Aorta (tissue), 5 donors: ENCODE results near the gene ABCA1. TPM values are rescaled to one million over a fixed set of nuclear protein-coding genes. Genes with fewer than 3 reads are reported as not detected.
"Not testable (repeated sequence)": the region's sequence is repeated elsewhere in the genome, so short reads cannot be mapped to it uniquely, and the experiment has no call there.

Source experiments
- ATAC-seq: fragments of 200-7000 bp; cut with Tn5 transposase; one replicate; pipeline ENCODE4 v1.9.1; 2022; ENCODE audit warnings: moderate library complexity; ENCODE audit not compliant: low FRiP score
- DNase-seq, 2 donors: peaks; one replicate each; pipeline ENCODE4 v3.0.0-alpha.2; 2020
- H3K27ac ChIP-seq, 2 donors: one replicate each; pipeline ENCODE4 v1.5.1; 2013; ENCODE audit warnings: low read length in 2 of 2, mild to moderate bottlenecking in 2 of 2, moderate library complexity in 2 of 2, control low read depth in 1 of 2, inconsistent platforms in 1 of 2, low read depth in 1 of 2
- H3K27me3 ChIP-seq, 2 donors: one replicate each; pipeline ENCODE4 v1.6.1; 2013; ENCODE audit warnings: control low read depth in 1 of 2, low read length in 1 of 2, mild to moderate bottlenecking in 1 of 2, moderate library complexity in 1 of 2; ENCODE audit not compliant: insufficient read depth in 2 of 2, control insufficient read depth in 1 of 2
- H3K36me3 ChIP-seq, 2 donors: one replicate each; pipeline ENCODE4 v1.6.1; 2013; ENCODE audit warnings: control low read depth in 1 of 2, low read length in 1 of 2, mild to moderate bottlenecking in 1 of 2; ENCODE audit not compliant: insufficient read depth in 2 of 2, control insufficient read depth in 1 of 2
- H3K4me1 ChIP-seq, 2 donors: one replicate each; pipeline ENCODE4 v1.6.1; 2013; ENCODE audit warnings: low read length in 2 of 2, control low read depth in 1 of 2, mild to moderate bottlenecking in 1 of 2, moderate library complexity in 1 of 2; ENCODE audit not compliant: insufficient read depth in 2 of 2, control insufficient read depth in 1 of 2
- H3K4me3 ChIP-seq, 2 donors: one replicate each; pipeline ENCODE4 v1.5.1; 2013; ENCODE audit warnings: low read length in 2 of 2, control low read depth in 1 of 2, mild to moderate bottlenecking in 1 of 2
- H3K9me3 ChIP-seq: one replicate; pipeline ENCODE4 v1.6.1; 2013; ENCODE audit warnings: mild to moderate bottlenecking, low read length; ENCODE audit not compliant: control insufficient read depth
- WGBS, 2 donors: extraction: QIAGEN DNeasy Blood & Tissue Kit; methylation state at CpG; one replicate each; pipeline ENCODE4 v1.1.7; 2013; 5-methylcytosine and 5-hydroxymethylcytosine counted together
- intact Hi-C, 2 donors: fragments of 100-400 bp; cut with DNase I; formaldehyde crosslinking; loops; one replicate each; pipeline versions ENCODE4 v1.14.2 to v1.15.0; 2022
- polyA plus RNA-seq, 2 donors: library from polyadenylated mRNA; stranded (reverse); fragments of 200-250 nt; gene quantifications; one replicate each; pipeline ENCODE4 v1.2.3, GENCODE V29; 2013
- total RNA-seq, 2 donors: library from RNA; stranded (reverse); fragmentation: NEBNext Ultra II Directional; extraction: Animal tissue kit (Norgen Biotek cat#: 25700); gene quantifications; one replicate each; pipeline ENCODE4 v1.2.1, GENCODE V29; 2021
- donor health status: healthy with polysubstance abuse.
- donor health status: Bipolar disorder and iron deficiency.
- donor health status: DM: no; HTN: no; CAD: no.
- donor health status: DM: no; HTN: no; CAD: no.
- donor health status: DM: yes; HTN: yes; CAD: no.

ABCA1 gene
- total and polyA plus RNA-seq, 4 donors: 5.4 to 44.7 (median 19.7) TPM

GRCh38 chr9:104776797-104777196 is 151.2 kb downstream of the ABCA1 start:
- WGBS, 2 donors: 9 to 14% methylated on average over 1 of the region's 1 CpG
- peak; percentile 64 for ATAC-seq
- H3K27ac ChIP-seq: no peak overlapping the region

GRCh38 chr9:104775976-104776375 is 152.0 kb downstream of the ABCA1 start:
- Histone ChIP-seq H3K4me1 (peaks cover 0 to 6% of the 10 kb centered on the region in 2 donors), H3K9me3 (no peaks in the 10 kb centered on the region), H3K4me3 (no peak overlapping the region), H3K36me3 (peaks cover 0 to 7% of the 10 kb centered on the region in 2 donors), H3K27ac (no peak overlapping the region), H3K27me3 (no peaks in the 10 kb centered on the region)
- no peak for DNase-seq
- WGBS, 2 donors: 97 to 98% methylated on average over 2 of the region's 2 CpGs
- no peak for ATAC-seq
- intact Hi-C loops: loop anchor here in 1 of 2 donors (10.0 kb wide), 1 partner anchor 149 kb away; the partner anchor contains the start of gene ABCA1

More at GRCh38 chr9:104776797-104777196, 151.2 kb downstream of the ABCA1 start:
- Histone ChIP-seq H3K27me3 (no peaks in the 10 kb centered on the region), H3K36me3 (peaks cover 0 to 7% of the 10 kb centered on the region in 2 donors), H3K9me3 (no peaks in the 10 kb centered on the region), H3K4me3 (no peak overlapping the region), H3K4me1 (peaks cover 0 to 6% of the 10 kb centered on the region in 2 donors)
- intact Hi-C loops: loop anchor here in 1 of 2 donors (10.0 kb wide), 1 partner anchor 148 kb away; the partner anchor contains the start of gene ABCA1
- no peak for DNase-seq

- no peaks in the 10 kb centered on the region for H3K27me3 ChIP-seq
- no peak overlapping the region for H3K4me3 ChIP-seq
- H3K4me1 ChIP-seq: peaks cover 0 to 6% of the 10 kb centered on the region in 2 donors
- H3K27ac ChIP-seq: no peak overlapping the region
- no peak for ATAC-seq
- H3K9me3 ChIP-seq: no peaks in the 10 kb centered on the region
- intact Hi-C loops: loop anchor here in 1 of 2 donors (10.0 kb wide), 1 partner anchor 149 kb away; the partner anchor contains the start of gene ABCA1
- no peak for DNase-seq
- peaks cover 0 to 7% of the 10 kb centered on the region in 2 donors for H3K36me3 ChIP-seq
Observed at GRCh38 chr9:104775574-104775936, 152.4 kb downstream of the ABCA1 start.

GRCh38 chr9:104774831-104775573 is 153.0 kb downstream of the ABCA1 start:
- Histone ChIP-seq H3K4me1 (peaks cover 0 to 6% of the 10 kb centered on the region in 2 donors), H3K9me3 (no peaks in the 10 kb centered on the region), H3K4me3 (no peak overlapping the region), H3K27me3 (no peaks in the 10 kb centered on the region), H3K27ac (no peak overlapping the region), H3K36me3 (peaks cover 0 to 7% of the 10 kb centered on the region in 2 donors)
- WGBS, 2 donors: 94 to 96% methylated on average over 11 of the region's 11 CpGs
- DNase-seq (no peak), ATAC-seq (no peak)
- intact Hi-C loops: loop anchor here in 1 of 2 donors (10.0 kb wide), 1 partner anchor 150 kb away; the partner anchor contains the start of gene ABCA1

GRCh38 chr9:104774132-104774531 is 153.8 kb downstream of the ABCA1 start:
- ATAC-seq: no peak

GRCh38 chr9:104772714-104773510 is 155.0 kb downstream of the ABCA1 start:
- ATAC-seq: no peak
- H3K4me1 ChIP-seq: peaks cover 0 to 6% of the 10 kb centered on the region in 2 donors
- 18 to 19% methylated on average over 5 of the region's 5 CpGs for WGBS, 2 donors
- peaks cover 0 to 7% of the 10 kb centered on the region in 2 donors for H3K36me3 ChIP-seq
- no peaks in the 10 kb centered on the region for H3K27me3 ChIP-seq
- intact Hi-C loops: loop anchor here in 1 of 2 donors (10.0 kb wide), 1 partner anchor 152 kb away; the partner anchor contains the start of gene ABCA1
- H3K9me3 ChIP-seq: no peaks in the 10 kb centered on the region
- no peak overlapping the region for H3K27ac ChIP-seq
- no peak for DNase-seq
- H3K4me3 ChIP-seq: no peak overlapping the region

More at GRCh38 chr9:104774132-104774531, 153.8 kb downstream of the ABCA1 start:
- Histone ChIP-seq H3K36me3 (peaks cover 0 to 7% of the 10 kb centered on the region in 2 donors), H3K4me1 (peaks cover 0 to 6% of the 10 kb centered on the region in 2 donors), H3K27me3 (no peaks in the 10 kb centered on the region), H3K9me3 (no peaks in the 10 kb centered on the region), H3K27ac (no peak overlapping the region), H3K4me3 (no peak overlapping the region)
- 57 to 73% methylated on average over 1 of the region's 1 CpG for WGBS, 2 donors
- DNase-seq: no peak
- intact Hi-C loops: loop anchor here in 1 of 2 donors (10.0 kb wide), 1 partner anchor 151 kb away; the partner anchor contains the start of gene ABCA1

GRCh38 chr9:104769655-104770054 is 158.3 kb downstream of the ABCA1 start:
- DNase-seq (no peak), ATAC-seq (no peak)
- Histone ChIP-seq H3K27me3 (no peaks in the 10 kb centered on the region), H3K9me3 (no peaks in the 10 kb centered on the region), H3K4me1 (no peaks in the 10 kb centered on the region), H3K36me3 (no peaks in the 10 kb centered on the region), H3K4me3 (no peak overlapping the region), H3K27ac (no peak overlapping the region)
- 83 to 86% methylated on average over 2 of the region's 2 CpGs for WGBS, 2 donors
- intact Hi-C loops: loop anchor here in 1 of 2 donors (10.0 kb wide), 1 partner anchor 155 kb away; the partner anchor contains the start of gene ABCA1

GRCh38 chr9:104769029-104769428 is 158.9 kb downstream of the ABCA1 start:
- H3K4me1 ChIP-seq, H3K27me3 ChIP-seq, H3K27ac ChIP-seq, H3K9me3 ChIP-seq, ATAC-seq, H3K36me3 ChIP-seq, H3K4me3 ChIP-seq, DNase-seq, intact Hi-C loops: not testable (repeated sequence)
- WGBS, 2 donors: 96 to 97% methylated on average over 12 of the region's 12 CpGs
